ENCODE data around the gene LRRC1.

GRCh38 chr6:53752856-53753255 is 41.9 kb upstream of the LRRC1 start:
- TF ChIP-seq CTCF (IDR thresholded peaks at IDR 0.05 in 8 of 11, conservative IDR thresholded peaks at IDR 0.05 in 3 of 11) (no peak), POLR2A (IDR thresholded peaks at IDR 0.05) (no peak), POLR2AphosphoS5 (IDR thresholded peaks at IDR 0.05) (no peak)

All from spleen (tissue), 7 donors.